ENCODE measurements around the gene ARSA. TPM values are rescaled to one million over a fixed set of nuclear protein-coding genes. Genes with fewer than 3 reads are reported as not detected.
A peak's percentile ranks its signal among the peaks of the same experiment; 100 is the strongest.

ARSA gene
- total RNA-seq, 1 experiment from 2014 or later, result 16.6 TPM

- no peaks in the 10 kb centered on the region for H3K27me3 ChIP-seq (ENCODE audit: insufficient read depth, low read depth)
- no peak for TF ChIP-seq CTCF (conservative IDR thresholded peaks at IDR 0.05)
- TF ChIP-seq EZH2 (IDR thresholded peaks at IDR 0.05; ENCODE audit: low read depth), result no peak
- H2AFZ ChIP-seq, result no peak overlapping the region
- no peaks in the 10 kb centered on the region for H3K9me2 ChIP-seq (ENCODE audit: insufficient read depth)
- ChIA-PET CTCF (no interaction called here), POLR2A (ENCODE audit: unreplicated experiment) (no interaction called here)
- peak overlapping the region; percentile 93 for H3K4me2 ChIP-seq
- intact Hi-C loops (cut with micrococcal nuclease; ENCODE audit: unreplicated experiment), result loop anchor here (5.0 kb wide), 1 partner anchor 77 kb away; the partner anchor contains the start of genes LMF2 and NCAPH2
- H3K79me2 ChIP-seq (ENCODE audit: low read depth), result peaks cover 30% of the 10 kb centered on the region
- H3K27ac ChIP-seq, result no peak overlapping the region
- BruUV-seq (replicated peaks), result no TSS peak
- peaks cover 11% of the 10 kb centered on the region; the same call in 1 of the 2 replicates for H3K36me3 ChIP-seq (ENCODE audit: low read depth)
- peaks cover 18% of the 10 kb centered on the region for H3K4me1 ChIP-seq (replicated peaks; ENCODE audit: insufficient read depth)
- H3K9me3 ChIP-seq (ENCODE audit: insufficient read depth, low read depth), result no peaks in the 10 kb centered on the region
- peaks cover 15% of the 10 kb centered on the region; the same call in 1 of the 2 replicates for H3F3A ChIP-seq (ENCODE audit: insufficient read depth, low read depth)
- no peaks in the 10 kb centered on the region for H4K20me1 ChIP-seq (ENCODE audit: insufficient read depth)
- H3K4me3 ChIP-seq, result peak overlapping the region; percentile 89; the same call in 1 of the 2 replicates
- no peak for DNase-seq
These were observed 43.6 kb downstream of the ARSA start for GRCh38 chr22:50584106-50585096.

GRCh38 chr22:50583294-50583861, 44.6 kb downstream of the ARSA start:
- no peaks in the 10 kb centered on the region for H3K9me3 ChIP-seq (ENCODE audit: insufficient read depth, low read depth)
- H3K4me1 ChIP-seq (replicated peaks; ENCODE audit: insufficient read depth), result peaks cover 18% of the 10 kb centered on the region
- H3K79me2 ChIP-seq (ENCODE audit: low read depth), result peaks cover 30% of the 10 kb centered on the region
- peaks cover 11% of the 10 kb centered on the region; the same call in 1 of the 2 replicates for H3K36me3 ChIP-seq (ENCODE audit: low read depth)
- H3F3A ChIP-seq (ENCODE audit: insufficient read depth, low read depth), result peaks cover 15% of the 10 kb centered on the region; the same call in 1 of the 2 replicates
- ChIA-PET POLR2A (ENCODE audit: unreplicated experiment) (no interaction called here), CTCF (no interaction called here)
- no peaks in the 10 kb centered on the region for H3K9me2 ChIP-seq (ENCODE audit: insufficient read depth)
- peak overlapping the region; percentile 89 for H3K4me3 ChIP-seq
- TF ChIP-seq EZH2 (IDR thresholded peaks at IDR 0.05; ENCODE audit: low read depth), result no peak
- TF ChIP-seq CTCF (conservative IDR thresholded peaks at IDR 0.05), result 0 out of 2 replicates have a peak, but pooled peaks have one; percentile 17
- H3K27me3 ChIP-seq (ENCODE audit: insufficient read depth, low read depth), result no peaks in the 10 kb centered on the region
- H4K20me1 ChIP-seq (ENCODE audit: insufficient read depth), result no peaks in the 10 kb centered on the region
- H3K4me2 ChIP-seq, result peak overlapping the region; percentile 93
- intact Hi-C loops (cut with micrococcal nuclease; ENCODE audit: unreplicated experiment), result loop anchor here (2.0 to 5.0 kb wide), 2 partner anchors 57 to 76 kb away; partner anchors contain the start of genes LMF2 and NCAPH2
- no peak overlapping the region for H3K27ac ChIP-seq
- peak overlapping the region; percentile 93 for H2AFZ ChIP-seq
- no peak for DNase-seq
- BruUV-seq (replicated peaks), result TSS peak; percentile 74
